ENCODE results near the gene MAP2K1.

DNA sequence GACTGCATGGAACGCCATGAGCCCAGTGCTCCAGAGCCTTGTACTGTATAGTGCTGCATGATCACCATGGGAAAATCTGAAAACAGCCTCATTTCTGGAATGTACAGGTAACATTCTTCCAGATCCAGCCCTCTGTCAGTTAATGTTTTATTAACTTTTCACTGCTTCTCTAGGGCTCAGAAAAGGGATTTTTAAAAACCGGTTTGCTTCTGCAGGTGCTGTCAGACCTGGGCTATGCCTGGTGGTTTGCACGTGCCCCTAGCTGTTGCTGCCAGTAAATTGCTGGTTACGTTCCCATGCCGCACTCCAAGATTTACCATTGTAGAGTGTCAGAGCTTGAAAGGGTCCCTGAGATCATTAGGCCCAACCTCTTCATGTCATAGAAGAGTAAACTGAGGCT lies 101.8 kb downstream of the MAP2K1 start:
- TF ChIP-seq EZH2 (IDR thresholded peaks at IDR 0.05) (no peak), FOXP2 (optimal IDR thresholded peaks at IDR 0.05; ENCODE audit: control extremely low read depth, extremely low read length, insufficient read depth) (no peak), POLR2AphosphoS5 (IDR thresholded peaks at IDR 0.05; ENCODE audit: borderline replicate concordance, low read depth, low read length) (no peak)
